CD4-positive, alpha-beta T cell treated with Interleukin-17A for 4 hours (primary cell): ENCODE data around the gene AHR.

Source experiments
- DNase-seq: peaks from one replicate; pipeline ENCODE4 v3.0.0-alpha.2; 2020; ENCODE audit warnings: mixed read lengths

AHR gene

GRCh38 chr7:17305387-17306171, 7.1 kb downstream of the AHR start:
- DNase-seq = no peak

DNA sequence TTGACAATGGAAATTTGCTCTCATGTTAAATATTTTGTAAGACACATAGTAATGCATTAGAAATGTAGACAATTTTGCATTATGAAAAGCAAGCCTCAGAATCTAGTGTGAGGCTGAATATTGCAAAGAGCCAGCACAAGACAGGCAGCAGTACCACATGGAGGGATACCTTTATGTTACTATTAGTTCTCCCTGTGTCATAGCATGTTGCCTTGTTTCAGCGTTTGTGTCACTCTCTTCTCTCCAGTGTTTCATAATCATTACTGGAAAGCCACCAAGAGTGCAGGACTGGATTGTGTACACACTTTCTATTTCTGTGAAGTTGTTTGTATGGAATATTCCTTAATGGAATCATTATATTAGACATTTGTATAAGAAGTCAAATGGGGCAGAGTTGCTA, 8.5 kb downstream of the AHR start:
- no peak for DNase-seq

- DNase-seq = no peak
Observed at GRCh38 chr7:17307558-17307957, 9.1 kb downstream of the AHR start.

DNA sequence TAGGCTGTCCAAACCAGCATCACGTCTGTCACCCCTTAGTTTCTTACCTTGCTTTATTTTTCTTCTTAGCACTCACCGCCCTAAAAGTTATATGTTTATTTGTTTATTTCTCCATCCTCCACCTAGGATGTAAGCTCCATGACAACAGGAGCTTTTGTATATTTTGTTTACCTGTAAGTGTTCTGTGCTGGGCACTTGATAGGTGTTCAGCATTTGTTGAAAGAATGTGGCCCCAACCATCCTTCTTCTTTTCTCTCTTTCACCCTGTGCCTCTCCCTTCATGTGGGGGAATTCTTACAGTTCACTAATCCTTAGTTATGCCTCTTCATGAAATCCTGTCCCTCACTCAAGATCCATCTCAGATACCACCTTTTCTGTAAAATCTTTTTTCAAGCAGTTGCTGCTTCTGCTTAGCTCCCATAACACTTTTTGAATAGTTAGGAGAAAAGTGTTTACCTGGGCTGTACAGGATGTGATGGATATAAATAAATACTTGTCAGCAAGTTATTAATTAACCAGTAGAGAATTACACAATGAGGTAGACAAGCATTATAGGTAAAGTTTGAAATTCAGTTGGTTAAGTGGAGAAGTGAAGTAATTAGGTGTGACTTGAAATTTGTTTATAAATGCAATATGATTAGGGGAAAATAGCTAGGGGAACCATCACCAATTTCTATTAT, 9.7 kb downstream of the AHR start:
- DNase-seq = no peak

- DNase-seq = no peak
Observed at GRCh38 chr7:17311194-17311593, 12.7 kb downstream of the AHR start.

GRCh38 chr7:17311952-17312351, 13.5 kb downstream of the AHR start:
- no peak for DNase-seq

DNA sequence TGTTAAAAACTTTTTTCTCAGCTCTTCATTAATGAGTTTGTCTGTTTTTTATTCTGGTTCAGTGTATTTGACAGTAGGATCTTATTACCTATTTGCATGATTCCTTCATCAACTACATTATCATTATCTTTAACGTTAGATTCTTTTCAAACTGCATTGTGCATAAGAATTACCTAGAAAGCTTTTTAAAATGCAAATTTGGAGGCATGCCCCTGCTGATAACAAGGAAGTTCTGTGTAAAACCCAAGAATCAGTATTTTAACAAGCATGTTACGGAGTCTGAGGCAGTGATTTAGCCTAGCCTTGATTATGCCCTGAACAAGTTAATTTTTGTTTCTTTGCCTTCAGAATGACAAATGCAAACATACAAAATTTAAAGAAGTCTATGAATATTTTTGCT, 14.2 kb downstream of the AHR start:
- no peak for DNase-seq

DNA sequence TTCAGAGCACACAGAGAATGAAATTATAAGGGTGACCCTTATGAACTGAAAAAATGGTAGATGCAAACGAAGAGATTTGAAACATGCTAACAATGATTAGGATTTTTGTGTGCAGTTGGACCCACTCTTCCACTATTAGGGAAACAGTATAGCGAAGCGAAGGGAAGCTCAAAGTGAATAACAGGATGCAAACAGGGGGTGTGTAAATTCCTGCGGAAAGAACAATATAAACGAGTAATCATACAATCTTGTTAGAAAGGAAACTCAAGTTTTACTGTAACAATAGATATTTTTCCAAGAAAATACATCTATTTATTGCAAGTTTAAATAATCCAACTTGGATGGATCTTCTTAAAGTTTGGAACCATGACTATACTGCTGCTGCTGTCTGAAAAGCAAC, 14.7 kb downstream of the AHR start:
- DNase-seq = no peak

DNA sequence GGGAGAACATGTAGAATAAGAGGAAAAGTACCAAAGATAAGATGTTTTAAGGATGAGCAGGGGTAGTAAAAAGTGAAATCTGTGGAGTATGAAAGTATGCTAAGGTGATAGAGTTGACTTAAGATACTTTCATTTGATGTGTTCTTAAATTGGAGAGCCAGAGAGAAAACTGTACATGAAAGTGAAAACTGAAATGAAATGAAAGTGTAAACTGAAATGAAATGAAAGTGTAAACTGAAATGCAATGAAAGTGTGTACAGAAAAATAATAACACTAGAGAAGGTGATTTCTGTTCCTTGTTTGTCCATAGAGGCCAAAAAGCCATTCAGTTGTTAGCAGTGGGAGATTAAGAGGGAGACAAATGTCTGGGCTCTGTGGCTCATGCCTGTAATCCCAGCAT, 17.5 kb downstream of the AHR start:
- DNase-seq = no peak

DNA sequence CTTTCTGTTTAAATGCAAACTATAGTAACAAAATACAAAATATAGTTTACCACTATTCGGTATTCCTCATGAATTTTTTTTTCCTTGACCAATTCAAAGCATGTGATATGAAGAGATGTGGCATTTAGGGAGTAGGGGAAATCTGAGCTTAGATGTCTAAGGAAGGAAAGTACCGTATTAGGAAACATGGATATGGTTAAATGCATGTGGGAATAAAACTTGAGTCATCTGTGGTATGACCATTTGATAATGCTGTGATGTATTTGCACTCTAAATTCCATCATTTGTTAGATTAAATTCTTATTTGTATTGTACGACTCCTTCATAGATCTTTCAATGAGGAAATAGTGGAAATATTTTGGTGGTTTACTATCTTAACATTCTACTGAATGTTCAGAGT, 19.7 kb downstream of the AHR start:
- DNase-seq = no peak

DNA sequence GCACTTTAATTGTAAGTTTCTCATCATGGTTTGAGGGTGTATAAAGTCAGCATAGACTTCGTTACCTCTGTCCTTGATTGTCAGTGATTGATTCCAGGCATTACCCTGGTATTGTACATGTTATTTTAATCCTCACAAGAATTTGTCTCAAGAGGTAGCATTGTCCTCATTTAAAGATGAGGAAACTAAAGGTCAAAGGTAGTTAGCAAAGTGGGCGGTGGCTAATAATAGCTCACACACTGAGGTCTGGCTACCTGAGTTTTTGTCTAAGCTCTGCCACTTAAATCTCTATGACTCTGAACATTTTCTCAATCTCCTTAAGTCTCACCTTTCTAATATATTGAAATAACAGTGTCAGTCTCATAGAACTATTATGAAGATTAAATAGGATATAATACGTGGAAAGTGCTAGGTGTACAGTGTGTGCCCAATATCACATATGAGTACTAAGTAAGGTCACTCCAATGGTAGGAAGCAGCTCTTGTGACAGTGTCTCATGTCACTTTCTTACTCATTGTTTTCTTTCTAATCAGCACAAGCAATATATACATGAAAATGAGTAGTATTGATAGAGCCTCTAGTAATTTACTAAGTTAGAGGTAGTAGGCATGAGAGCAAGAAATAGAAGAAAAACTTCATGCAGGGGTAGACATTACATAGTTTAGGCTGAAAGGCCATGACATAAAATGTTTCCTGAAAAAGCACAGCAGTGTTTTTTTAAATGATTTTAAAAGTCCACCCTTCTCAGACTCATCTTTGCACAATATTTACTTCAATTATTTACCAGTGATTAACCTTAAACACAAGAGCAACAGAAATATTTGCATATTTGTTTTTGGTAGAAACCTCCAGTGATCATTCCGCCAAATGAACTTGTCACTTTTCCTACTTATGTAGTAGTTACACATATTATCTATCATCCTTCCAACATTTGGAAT, 21.0 kb downstream of the AHR start:
- DNase-seq = no peak

GRCh38 chr7:17320102-17320497, 21.6 kb downstream of the AHR start:
- no peak for DNase-seq

DNA sequence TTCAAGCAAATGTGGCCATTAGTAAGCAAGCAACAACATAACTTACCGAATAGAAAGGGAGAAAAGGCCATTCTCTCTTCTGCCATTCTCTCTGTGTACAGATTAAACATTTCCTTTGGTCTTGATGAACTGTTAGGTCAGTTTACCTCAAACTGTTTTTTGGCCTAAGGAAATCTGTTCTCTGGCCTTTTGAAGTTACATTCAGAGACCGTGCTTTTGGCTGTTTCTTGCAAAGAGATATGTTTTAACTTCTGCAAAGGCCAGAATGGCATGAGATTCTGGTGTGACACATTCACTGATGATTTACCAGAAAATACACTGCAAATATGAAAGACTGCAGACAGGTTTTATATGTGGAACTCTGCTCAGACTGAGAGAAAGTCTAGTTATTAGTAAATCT, 22.2 kb downstream of the AHR start:
- DNase-seq = no peak

DNA sequence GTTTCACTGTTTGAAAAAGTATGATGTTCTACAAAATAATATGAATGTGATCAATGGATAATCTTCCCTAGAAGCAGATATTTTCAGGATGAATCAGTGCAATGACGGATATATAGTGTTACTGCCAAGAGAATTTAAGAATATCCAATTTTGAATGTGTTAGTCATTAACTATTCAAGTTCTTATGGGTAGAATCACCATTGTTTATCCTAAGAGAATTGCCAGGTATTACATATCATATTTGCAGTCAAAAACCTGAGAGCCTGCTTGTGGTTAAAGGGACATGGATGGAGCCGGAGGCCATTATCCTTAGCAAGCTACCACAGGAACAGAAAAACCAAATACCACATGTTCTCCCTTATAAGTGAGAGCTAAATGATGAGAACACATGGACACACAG, 26.9 kb downstream of the AHR start:
- no peak for DNase-seq

DNA sequence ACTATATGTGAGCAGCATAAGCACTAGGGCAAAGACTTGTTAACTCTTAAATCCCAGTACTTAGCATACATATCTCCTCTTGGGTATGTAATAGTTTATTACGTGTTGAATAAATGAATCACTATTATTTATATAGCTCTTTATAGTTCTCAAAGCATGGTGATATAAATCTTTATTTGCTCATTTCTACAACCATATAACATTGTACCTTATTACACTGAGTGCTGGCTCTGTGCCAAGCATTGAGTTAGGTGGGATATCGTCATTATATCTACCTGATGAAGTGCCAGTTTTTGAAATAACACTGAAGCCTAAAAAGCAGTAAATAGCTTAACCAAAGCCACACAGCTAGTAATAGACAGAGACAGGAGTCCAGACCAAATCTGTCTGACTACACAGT, 27.9 kb downstream of the AHR start:
- no peak for DNase-seq

DNA sequence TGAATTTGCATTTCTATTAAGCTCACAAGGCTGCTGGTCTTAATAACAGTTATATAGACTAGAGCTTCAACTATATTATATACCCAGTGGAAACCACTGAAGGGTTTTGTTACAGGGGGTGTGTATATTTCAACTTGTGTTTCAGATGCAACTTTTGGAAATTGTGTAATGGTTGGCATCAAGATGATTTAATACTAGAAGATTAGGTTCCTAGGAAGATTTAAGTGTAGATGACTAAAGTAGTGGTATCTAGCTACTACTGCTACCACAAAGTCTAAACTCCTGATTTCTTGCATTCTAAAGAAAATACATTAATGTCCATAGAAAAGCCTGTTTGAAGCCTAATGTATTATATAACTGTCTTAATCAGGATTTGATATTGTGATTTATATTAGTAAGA, 30.2 kb downstream of the AHR start:
- no peak for DNase-seq

DNA sequence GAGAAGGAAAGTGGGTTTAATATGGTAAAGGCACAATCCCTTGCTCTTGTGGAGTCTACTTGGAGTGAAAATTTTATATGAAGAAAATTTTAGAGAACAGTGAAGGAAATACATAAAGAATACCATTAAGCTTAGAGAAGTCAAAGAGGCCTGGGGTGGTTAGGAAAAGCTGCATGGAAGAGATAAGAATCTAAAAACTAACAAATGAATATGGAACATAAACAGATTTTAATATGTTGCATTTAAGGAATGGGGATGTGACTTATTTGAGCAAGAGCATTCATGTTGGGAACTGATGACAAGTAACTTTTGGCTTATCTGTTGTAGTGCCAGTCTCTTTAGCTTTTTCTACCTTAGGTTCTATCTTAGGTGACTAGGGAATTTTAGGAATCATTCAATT, 31.0 kb downstream of the AHR start:
- no peak for DNase-seq

GRCh38 chr7:17331891-17332501, 33.5 kb downstream of the AHR start:
- no peak for DNase-seq

DNA sequence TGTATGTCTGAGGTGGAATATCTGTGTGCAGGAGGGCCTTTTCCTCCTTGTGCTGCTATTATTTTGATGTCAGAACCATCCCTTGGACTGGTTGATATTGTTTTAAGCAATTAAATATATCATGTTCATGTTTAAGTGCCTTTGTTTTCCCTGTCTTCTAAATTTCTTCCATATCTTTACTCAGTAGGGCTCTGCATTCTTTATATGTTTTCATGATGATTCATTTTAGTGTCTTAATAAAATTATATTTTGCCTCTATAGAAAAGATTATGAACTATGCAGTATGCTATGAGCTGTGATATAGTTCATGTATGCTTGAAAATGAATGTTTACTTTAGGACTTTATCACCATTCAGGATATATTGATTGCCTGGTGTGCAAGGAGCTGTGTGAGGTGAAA, 34.8 kb downstream of the AHR start:
- no peak for DNase-seq

DNA sequence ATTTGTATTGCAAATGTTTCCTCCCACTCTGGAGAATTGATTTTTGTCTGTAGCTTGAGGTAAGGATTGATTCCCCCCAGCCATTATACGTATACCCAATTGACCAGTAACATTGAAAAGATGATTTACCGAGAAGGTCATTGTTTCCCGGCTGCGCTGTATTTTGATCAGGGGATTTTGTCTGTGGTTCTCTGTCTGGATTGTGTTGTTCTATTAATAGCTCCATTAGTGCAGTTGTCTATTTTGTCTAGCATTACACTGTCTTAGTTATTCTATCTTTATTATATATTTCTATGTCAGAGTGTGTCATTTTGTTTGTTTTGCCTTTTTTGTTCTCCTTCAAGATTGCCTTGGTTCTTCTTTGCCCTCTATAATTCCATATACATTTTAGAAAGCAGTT, 37.7 kb downstream of the AHR start:
- DNase-seq = no peak

- no peak for DNase-seq
Observed at GRCh38 chr7:17339139-17339538, 40.7 kb downstream of the AHR start.

DNA sequence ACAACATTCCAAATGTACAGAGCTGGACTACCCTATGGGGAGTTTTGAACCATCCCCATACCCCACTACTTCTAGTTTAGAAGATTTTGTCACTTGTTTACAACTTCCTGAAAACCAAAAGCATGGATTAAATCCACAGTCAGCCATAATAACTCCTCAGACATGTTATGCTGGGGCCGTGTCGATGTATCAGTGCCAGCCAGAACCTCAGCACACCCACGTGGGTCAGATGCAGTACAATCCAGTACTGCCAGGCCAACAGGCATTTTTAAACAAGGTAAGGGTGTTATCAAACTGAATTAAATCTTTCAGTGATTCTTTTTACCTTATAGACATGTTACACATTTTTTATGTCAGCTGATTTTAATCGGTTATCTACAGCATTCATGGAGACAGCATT, 41.5 kb downstream of the AHR start:
- DNase-seq = no peak

DNA sequence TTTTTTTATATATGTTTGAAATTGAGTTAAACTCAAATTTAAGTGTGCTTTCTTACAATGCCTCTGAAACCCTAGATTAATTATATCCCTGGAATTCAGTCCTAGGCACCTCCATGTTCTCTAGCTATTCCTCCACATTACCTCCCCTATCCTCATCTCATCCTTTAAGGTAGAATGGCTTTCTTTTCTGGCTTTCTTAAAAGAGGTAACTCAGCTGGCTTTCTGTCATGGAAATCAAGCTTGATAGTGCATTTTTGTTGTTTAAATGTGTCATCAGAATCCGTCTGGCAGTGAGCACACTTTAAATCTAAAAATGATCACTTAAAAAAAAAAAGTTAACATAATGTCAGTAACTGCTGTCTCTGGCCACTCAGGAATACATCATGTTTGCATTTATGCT, 42.2 kb downstream of the AHR start:
- DNase-seq = no peak
